Endodermal cell (in vitro differentiated cells): ENCODE results near the gene TRAPPC1. TPM values are rescaled to one million over a fixed set of nuclear protein-coding genes. Genes with fewer than 3 reads are reported as not detected.

Experiments used
- DNase-seq: peaks from one replicate; pipeline ENCODE4 v3.0.0-alpha.2; 2017
- H3K27ac ChIP-seq: 2 replicates; pipeline ENCODE4 v1.5.1; 2013; ENCODE audit warnings: mild to moderate bottlenecking, low read depth, low read length, moderate library complexity
- H3K27me3 ChIP-seq: 2 replicates; pipeline ENCODE4 v1.6.1; 2013; ENCODE audit warnings: mild to moderate bottlenecking, low read length, moderate library complexity; ENCODE audit not compliant: insufficient read depth, control insufficient read depth, poor library complexity, severe bottlenecking
- H3K36me3 ChIP-seq: 2 replicates; pipeline ENCODE4 v1.7.0; 2013; ENCODE audit warnings: mild to moderate bottlenecking, low read length, moderate library complexity; ENCODE audit not compliant: control insufficient read depth, insufficient read depth
- H3K4me1 ChIP-seq: one replicate; pipeline ENCODE4 v1.7.0; 2013; ENCODE audit warnings: low read length; ENCODE audit not compliant: control insufficient read depth, insufficient read depth
- H3K4me3 ChIP-seq: 2 replicates; pipeline ENCODE4 v1.5.1; 2013; ENCODE audit warnings: mild to moderate bottlenecking, low read length, moderate library complexity
- H3K9ac ChIP-seq: 2 replicates; pipeline ENCODE4 v1.6.1; 2013; ENCODE audit warnings: mild to moderate bottlenecking, low read length, moderate library complexity; ENCODE audit not compliant: poor library complexity, severe bottlenecking; ENCODE audit errors: extremely low read depth
- H3K9me3 ChIP-seq: 2 replicates; pipeline ENCODE4 v1.6.1; 2013; ENCODE audit warnings: mild to moderate bottlenecking, low read length, moderate library complexity; ENCODE audit not compliant: control insufficient read depth
- H3K27ac Mint-ChIP-seq: 2 replicates; pipeline ENCODE4 v1.8.0; 2020; ENCODE audit warnings: mixed read lengths
- H3K27me3 Mint-ChIP-seq: 2 replicates; pipeline ENCODE4 v1.8.0; 2021; ENCODE audit warnings: mild to moderate bottlenecking, mixed read lengths; ENCODE audit not compliant: insufficient read depth
- H3K36me3 Mint-ChIP-seq: 2 replicates; pipeline ENCODE4 v1.8.0; 2020; ENCODE audit warnings: low read depth, mixed read lengths
- H3K4me1 Mint-ChIP-seq: 2 replicates; pipeline ENCODE4 v1.8.0; 2020; ENCODE audit warnings: mixed read lengths
- H3K4me3 Mint-ChIP-seq: 2 replicates; pipeline ENCODE4 v1.8.0; 2020; ENCODE audit warnings: mild to moderate bottlenecking, moderate library complexity, mixed read lengths
- H3K9me3 Mint-ChIP-seq: 2 replicates; pipeline ENCODE4 v1.8.0; 2020; ENCODE audit warnings: mild to moderate bottlenecking, mixed read lengths
- CTCF ChIP-seq: fragments of 200-600 bp; sonication (generic); conservative IDR thresholded peaks from 2 replicates; pipeline ENCODE4 v1.5.0; 2021; ENCODE audit warnings: antibody characterized with exemption, mild to moderate bottlenecking
- WGBS, 2 experiments: methylation state at CpG; one replicate each; pipeline versions ENCODE4 v1.1.5 to v1.1.7; 2013; ENCODE audit warnings: missing lambda C conversion rate in 2 of 2, mixed read lengths in 1 of 2; ENCODE audit not compliant: insufficient coverage in 1 of 2, insufficient read length in 1 of 2; 5-methylcytosine and 5-hydroxymethylcytosine counted together
- total RNA-seq, 2 donors: library from RNA; stranded (reverse); fragmentation: NEBNext Ultra II Directional in 1 of 2; extraction: Animal tissue kit (Norgen Biotek cat#: 25700) in 1 of 2; gene quantifications; 2 replicates in 1 of 2; 3 replicates in 1 of 2; pipeline ENCODE4 v1.2.1, GENCODE V29; 2021

TRAPPC1 gene
- total RNA-seq, 2 donors from 2014 or later, result 150 to 170 TPM

GRCh38 chr17:7943291-7943690 lies 11.5 kb upstream of the TRAPPC1 start:
- DNase-seq, result no peak
- no peak overlapping the region for H3K27ac Mint-ChIP-seq
- no peaks in the 10 kb centered on the region for H3K9me3 ChIP-seq
- no peak overlapping the region for H3K9ac ChIP-seq
- peaks cover 81% of the 10 kb centered on the region for H3K36me3 ChIP-seq
- peaks cover 76% of the 10 kb centered on the region for H3K36me3 Mint-ChIP-seq
- H3K27me3 ChIP-seq, result no peaks in the 10 kb centered on the region
- no peak for TF ChIP-seq CTCF
- H3K4me3 ChIP-seq, result no peak overlapping the region
- no peak overlapping the region for H3K27ac ChIP-seq
- 91 to 98% methylated on average over 11 to 13 of the region's 13 CpGs for WGBS, 2 experiments
- no peaks in the 10 kb centered on the region for H3K4me1 Mint-ChIP-seq
- H3K4me3 Mint-ChIP-seq, result no peak overlapping the region
- H3K9me3 Mint-ChIP-seq, result no peaks in the 10 kb centered on the region
- no peaks in the 10 kb centered on the region for H3K27me3 Mint-ChIP-seq
- no peaks in the 10 kb centered on the region for H3K4me1 ChIP-seq

GRCh38 chr17:7940743-7941142 lies 9.0 kb upstream of the TRAPPC1 start:
- H3K9ac ChIP-seq, result no peak overlapping the region
- H3K4me3 ChIP-seq, result no peak overlapping the region
- H3K4me1 ChIP-seq, result no peaks in the 10 kb centered on the region
- TF ChIP-seq CTCF, result no peak
- H3K9me3 ChIP-seq, result no peaks in the 10 kb centered on the region
- H3K27ac Mint-ChIP-seq, result no peak overlapping the region
- H3K36me3 ChIP-seq, result peaks cover 83% of the 10 kb centered on the region
- DNase-seq, result no peak
- H3K36me3 Mint-ChIP-seq, result peaks cover 76% of the 10 kb centered on the region
- H3K27me3 ChIP-seq, result no peaks in the 10 kb centered on the region
- no peaks in the 10 kb centered on the region for H3K4me1 Mint-ChIP-seq
- H3K4me3 Mint-ChIP-seq, result no peak overlapping the region
- no peak overlapping the region for H3K27ac ChIP-seq
- H3K9me3 Mint-ChIP-seq, result no peaks in the 10 kb centered on the region
- 96 to 100% methylated on average over 4 to 6 of the region's 6 CpGs for WGBS, 2 experiments
- H3K27me3 Mint-ChIP-seq, result no peaks in the 10 kb centered on the region

GRCh38 chr17:7940034-7940433 lies 8.3 kb upstream of the TRAPPC1 start:
- Histone ChIP-seq H3K27me3 (no peaks in the 10 kb centered on the region), H3K27ac (no peak overlapping the region), H3K4me1 (no peaks in the 10 kb centered on the region), H3K9me3 (no peaks in the 10 kb centered on the region), H3K4me3 (no peak overlapping the region), H3K36me3 (peaks cover 83% of the 10 kb centered on the region), H3K9ac (no peak overlapping the region)
- no peaks in the 10 kb centered on the region for H3K4me1 Mint-ChIP-seq
- WGBS, 2 experiments, result 91 to 97% methylated on average over 4 of the region's 4 CpGs
- no peak for TF ChIP-seq CTCF
- H3K4me3 Mint-ChIP-seq, result no peak overlapping the region
- no peak overlapping the region for H3K27ac Mint-ChIP-seq
- no peak for DNase-seq
- peaks cover 76% of the 10 kb centered on the region for H3K36me3 Mint-ChIP-seq
- no peaks in the 10 kb centered on the region for H3K9me3 Mint-ChIP-seq
- H3K27me3 Mint-ChIP-seq, result no peaks in the 10 kb centered on the region
